Gastroesophageal sphincter (tissue), 3 donors: ENCODE data around the gene OAS1.

Experiments
- EP300 ChIP-seq: sonication (generic); formaldehyde crosslinking; IDR thresholded peaks from one replicate; pipeline ENCODE4 v1.6.1; 2017; ENCODE audit warnings: antibody characterized with exemption, mild to moderate bottlenecking
- POLR2A ChIP-seq, 2 donors: fragments of 450-650 bp; IDR thresholded peaks; one replicate each; pipeline ENCODE4 v1.6.1; 2017; ENCODE audit warnings: antibody characterized with exemption in 2 of 2, mild to moderate bottlenecking in 2 of 2, moderate library complexity in 1 of 2
- TF ChIP-seq, protein P1 (sequence below), 4 experiments: fragments of 200-600 bp in 2 of 4; fragments of 450-650 bp in 2 of 4; sonication (generic) in 1 of 4; IDR thresholded peaks; one replicate each; pipeline ENCODE4 v1.5.1; 2017 to 2019; ENCODE audit warnings: antibody characterized with exemption in 4 of 4, mild to moderate bottlenecking in 2 of 4, moderate library complexity in 2 of 4

DNA sequence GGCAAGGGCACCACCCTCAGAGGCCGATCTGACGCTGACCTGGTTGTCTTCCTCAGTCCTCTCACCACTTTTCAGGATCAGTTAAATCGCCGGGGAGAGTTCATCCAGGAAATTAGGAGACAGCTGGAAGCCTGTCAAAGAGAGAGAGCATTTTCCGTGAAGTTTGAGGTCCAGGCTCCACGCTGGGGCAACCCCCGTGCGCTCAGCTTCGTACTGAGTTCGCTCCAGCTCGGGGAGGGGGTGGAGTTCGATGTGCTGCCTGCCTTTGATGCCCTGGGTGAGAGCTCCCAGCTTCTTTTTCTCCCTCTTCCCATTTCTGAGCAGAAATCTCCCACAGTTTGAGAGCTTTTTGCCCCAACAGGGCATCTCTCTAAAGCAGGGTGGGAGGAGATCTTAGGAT lies 1.8 kb downstream of the OAS1 start:
- TF ChIP-seq, protein P1, sequence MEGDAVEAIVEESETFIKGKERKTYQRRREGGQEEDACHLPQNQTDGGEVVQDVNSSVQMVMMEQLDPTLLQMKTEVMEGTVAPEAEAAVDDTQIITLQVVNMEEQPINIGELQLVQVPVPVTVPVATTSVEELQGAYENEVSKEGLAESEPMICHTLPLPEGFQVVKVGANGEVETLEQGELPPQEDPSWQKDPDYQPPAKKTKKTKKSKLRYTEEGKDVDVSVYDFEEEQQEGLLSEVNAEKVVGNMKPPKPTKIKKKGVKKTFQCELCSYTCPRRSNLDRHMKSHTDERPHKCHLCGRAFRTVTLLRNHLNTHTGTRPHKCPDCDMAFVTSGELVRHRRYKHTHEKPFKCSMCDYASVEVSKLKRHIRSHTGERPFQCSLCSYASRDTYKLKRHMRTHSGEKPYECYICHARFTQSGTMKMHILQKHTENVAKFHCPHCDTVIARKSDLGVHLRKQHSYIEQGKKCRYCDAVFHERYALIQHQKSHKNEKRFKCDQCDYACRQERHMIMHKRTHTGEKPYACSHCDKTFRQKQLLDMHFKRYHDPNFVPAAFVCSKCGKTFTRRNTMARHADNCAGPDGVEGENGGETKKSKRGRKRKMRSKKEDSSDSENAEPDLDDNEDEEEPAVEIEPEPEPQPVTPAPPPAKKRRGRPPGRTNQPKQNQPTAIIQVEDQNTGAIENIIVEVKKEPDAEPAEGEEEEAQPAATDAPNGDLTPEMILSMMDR (IDR thresholded peaks at IDR 0.05) = no peak
- no peak for TF ChIP-seq POLR2A (IDR thresholded peaks at IDR 0.05)
- TF ChIP-seq EP300 = no peak
